Measurements from ENCODE around the gene C3orf52.
A peak's percentile ranks its signal among the peaks of the same experiment; 100 is the strongest.

Gene C3orf52

GRCh38 chr3:112087746-112088145 lies 1.6 kb downstream of the C3orf52 start:
- no peak overlapping the region for H3K4me3 ChIP-seq (ENCODE audit: low read depth, low read length)
- TF ChIP-seq MYC (IDR thresholded peaks at IDR 0.05; ENCODE audit: low read depth, low read length) (no peak), POLR2A (IDR thresholded peaks at IDR 0.05; ENCODE audit: extremely low read depth, insufficient read length) (no peak), CTCF (IDR thresholded peaks at IDR 0.05; ENCODE audit: low read depth, low read length) (no peak), MAX (IDR thresholded peaks at IDR 0.05; ENCODE audit: low read depth, low read length) (no peak)

GRCh38 chr3:112088944-112089343 lies 2.8 kb downstream of the C3orf52 start:
- no peak overlapping the region for H3K4me3 ChIP-seq (ENCODE audit: low read depth, low read length)
- no peak for DNase-seq (ENCODE audit: low read depth)
- TF ChIP-seq CTCF (IDR thresholded peaks at IDR 0.05; ENCODE audit: low read depth, low read length) = no peak
- no peak for TF ChIP-seq POLR2A (IDR thresholded peaks at IDR 0.05; ENCODE audit: extremely low read depth, insufficient read length)

More at GRCh38 chr3:112087746-112088145, 1.6 kb downstream of the C3orf52 start:
- DNase-seq (ENCODE audit: low read depth) = no peak

GRCh38 chr3:112089956-112090886 lies 4.0 kb downstream of the C3orf52 start:
- H3K4me3 ChIP-seq (ENCODE audit: low read depth, low read length) = no peak overlapping the region
- TF ChIP-seq CTCF (IDR thresholded peaks at IDR 0.05; ENCODE audit: low read depth, low read length) = no peak
- TF ChIP-seq MYC (IDR thresholded peaks at IDR 0.05; ENCODE audit: low read depth, low read length) = peak; percentile 22; the same call in 1 of the 2 replicates
- TF ChIP-seq MAX (IDR thresholded peaks at IDR 0.05; ENCODE audit: low read depth, low read length) = no peak
- peak; percentile 35 for DNase-seq (ENCODE audit: low read depth)

GRCh38 chr3:112090887-112091586 lies 4.8 kb downstream of the C3orf52 start:
- no peak for DNase-seq (ENCODE audit: low read depth)
- TF ChIP-seq CTCF (IDR thresholded peaks at IDR 0.05; ENCODE audit: low read depth, low read length) = no peak
- TF ChIP-seq MYC (IDR thresholded peaks at IDR 0.05; ENCODE audit: low read depth, low read length) = no peak
- H3K4me3 ChIP-seq (ENCODE audit: low read depth, low read length) = no peak overlapping the region

- no peak overlapping the region for H3K4me3 ChIP-seq (ENCODE audit: low read depth, low read length)
- TF ChIP-seq CTCF (IDR thresholded peaks at IDR 0.05; ENCODE audit: low read depth, low read length) (no peak), POLR2A (IDR thresholded peaks at IDR 0.05; ENCODE audit: extremely low read depth, insufficient read length) (no peak), MYC (IDR thresholded peaks at IDR 0.05; ENCODE audit: low read depth, low read length) (no peak), MAX (IDR thresholded peaks at IDR 0.05; ENCODE audit: low read depth, low read length) (no peak)
These were observed 6.4 kb downstream of the C3orf52 start for GRCh38 chr3:112092496-112093179.

More at GRCh38 chr3:112092496-112093179, 6.4 kb downstream of the C3orf52 start:
- DNase-seq (ENCODE audit: low read depth) = no peak

Data from NB4 (cell line).